Measurements from ENCODE around the gene VASH1.

DNA sequence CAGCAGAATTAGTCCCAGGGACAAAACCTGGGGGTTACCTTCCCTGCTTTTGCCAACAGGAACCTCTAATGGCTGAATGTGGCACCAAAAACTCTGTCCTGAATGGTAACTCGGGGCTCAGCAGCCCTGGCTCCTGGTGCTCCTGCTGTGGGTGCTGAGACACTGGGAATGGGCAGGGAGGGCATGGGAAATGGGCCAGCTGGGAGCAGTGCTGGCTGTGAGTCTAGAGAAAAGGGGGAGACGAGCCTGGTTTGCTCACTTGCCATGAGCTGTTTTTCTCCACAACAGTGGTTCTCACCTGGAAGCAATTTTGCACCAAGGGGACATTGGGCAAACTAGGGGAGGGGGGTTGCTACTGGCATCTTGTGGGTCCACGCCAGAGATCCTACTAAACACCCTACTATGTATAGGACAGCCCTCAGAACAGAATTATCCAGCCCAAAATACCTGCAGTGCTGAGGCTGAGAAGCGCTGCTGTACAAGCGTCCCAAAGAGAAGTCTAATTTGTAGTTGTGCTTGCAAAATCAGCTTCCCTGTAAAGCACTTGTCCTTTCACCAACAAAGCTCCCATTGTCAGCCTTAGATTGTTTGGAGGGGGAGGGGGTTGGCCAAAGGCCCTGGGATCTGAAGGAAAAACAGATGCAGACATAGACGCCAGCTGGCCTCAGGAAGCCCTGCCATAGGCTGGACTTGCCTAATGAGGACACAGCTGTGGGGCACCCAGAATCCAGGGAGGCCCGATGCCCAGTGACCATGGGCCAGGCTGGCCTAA lies 68.6 kb downstream of the VASH1 start:
- TF ChIP-seq, protein P1, sequence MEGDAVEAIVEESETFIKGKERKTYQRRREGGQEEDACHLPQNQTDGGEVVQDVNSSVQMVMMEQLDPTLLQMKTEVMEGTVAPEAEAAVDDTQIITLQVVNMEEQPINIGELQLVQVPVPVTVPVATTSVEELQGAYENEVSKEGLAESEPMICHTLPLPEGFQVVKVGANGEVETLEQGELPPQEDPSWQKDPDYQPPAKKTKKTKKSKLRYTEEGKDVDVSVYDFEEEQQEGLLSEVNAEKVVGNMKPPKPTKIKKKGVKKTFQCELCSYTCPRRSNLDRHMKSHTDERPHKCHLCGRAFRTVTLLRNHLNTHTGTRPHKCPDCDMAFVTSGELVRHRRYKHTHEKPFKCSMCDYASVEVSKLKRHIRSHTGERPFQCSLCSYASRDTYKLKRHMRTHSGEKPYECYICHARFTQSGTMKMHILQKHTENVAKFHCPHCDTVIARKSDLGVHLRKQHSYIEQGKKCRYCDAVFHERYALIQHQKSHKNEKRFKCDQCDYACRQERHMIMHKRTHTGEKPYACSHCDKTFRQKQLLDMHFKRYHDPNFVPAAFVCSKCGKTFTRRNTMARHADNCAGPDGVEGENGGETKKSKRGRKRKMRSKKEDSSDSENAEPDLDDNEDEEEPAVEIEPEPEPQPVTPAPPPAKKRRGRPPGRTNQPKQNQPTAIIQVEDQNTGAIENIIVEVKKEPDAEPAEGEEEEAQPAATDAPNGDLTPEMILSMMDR (IDR thresholded peaks at IDR 0.05; ENCODE audit: insufficient read depth, low read length, poor library complexity, severe bottlenecking), result no peak
- no peak for TF ChIP-seq EZH2phosphoT487 (conservative IDR thresholded peaks at IDR 0.05; ENCODE audit: low read length)

Data from SU-DHL-6 (cell line).